GM06990 (cell line): Measurements from ENCODE around the gene NOXRED1.

Experiments
- DNase-seq: peaks from one replicate; pipeline ENCODE4 v3.0.0-alpha.2; 2011; ENCODE audit not compliant: insufficient read length; ENCODE audit errors: extremely low read depth
- H3K27me3 ChIP-seq: replicated peaks from 2 replicates; pipeline ENCODE4 v1.6.0; 2011; ENCODE audit warnings: low read length; ENCODE audit not compliant: control insufficient read depth, insufficient read depth
- H3K36me3 ChIP-seq: 2 replicates; pipeline ENCODE4 v1.5.1; 2011; ENCODE audit warnings: low read length; ENCODE audit not compliant: control insufficient read depth, insufficient read depth
- H3K4me3 ChIP-seq: replicated peaks from 2 replicates; pipeline ENCODE4 v1.5.1; 2011; ENCODE audit warnings: low read depth, mild to moderate bottlenecking, control low read depth, low read length
- CTCF ChIP-seq: IDR thresholded peaks from 2 replicates; pipeline ENCODE4 v1.5.1; 2011; ENCODE audit warnings: low read length, control low read depth, mild to moderate bottlenecking, inconsistent platforms; ENCODE audit not compliant: insufficient read depth, poor library complexity, severe bottlenecking

The NOXRED1 gene

GRCh38 chr14:77376771-77377501 is 46.4 kb downstream of the NOXRED1 start, which contains the start of the genes SAMD15 and TMED8:
Gene SAMD15, plus strand, starts transcription at chr14:77377379. Its CDS starts 40 bp downstream, at chr14:77377419.
Gene TMED8, minus strand, starts transcription at chr14:77377094. Its CDS starts 41 bp downstream, at chr14:77377053.
- Histone ChIP-seq H3K27me3 (no peaks in the 10 kb centered on the region), H3K4me3 (peak within 1 kb of the TSS; percentile 71), H3K36me3 (no peaks in the 10 kb centered on the region)
- peak; percentile 93 for DNase-seq
- TF ChIP-seq CTCF = no peak

- peak overlapping the region; percentile 71 for H3K4me3 ChIP-seq
- DNase-seq = no peak
- TF ChIP-seq CTCF = no peak
- no peaks in the 10 kb centered on the region for H3K27me3 ChIP-seq
- H3K36me3 ChIP-seq = no peaks in the 10 kb centered on the region
Measured at GRCh38 chr14:77375973-77376770, 47.2 kb downstream of the NOXRED1 start.

GRCh38 chr14:77375164-77375950 is 48.0 kb downstream of the NOXRED1 start:
- no peak for TF ChIP-seq CTCF
- peak overlapping the region; percentile 71 for H3K4me3 ChIP-seq
- no peaks in the 10 kb centered on the region for H3K27me3 ChIP-seq
- peak; percentile 20 for DNase-seq
- no peaks in the 10 kb centered on the region for H3K36me3 ChIP-seq

DNA sequence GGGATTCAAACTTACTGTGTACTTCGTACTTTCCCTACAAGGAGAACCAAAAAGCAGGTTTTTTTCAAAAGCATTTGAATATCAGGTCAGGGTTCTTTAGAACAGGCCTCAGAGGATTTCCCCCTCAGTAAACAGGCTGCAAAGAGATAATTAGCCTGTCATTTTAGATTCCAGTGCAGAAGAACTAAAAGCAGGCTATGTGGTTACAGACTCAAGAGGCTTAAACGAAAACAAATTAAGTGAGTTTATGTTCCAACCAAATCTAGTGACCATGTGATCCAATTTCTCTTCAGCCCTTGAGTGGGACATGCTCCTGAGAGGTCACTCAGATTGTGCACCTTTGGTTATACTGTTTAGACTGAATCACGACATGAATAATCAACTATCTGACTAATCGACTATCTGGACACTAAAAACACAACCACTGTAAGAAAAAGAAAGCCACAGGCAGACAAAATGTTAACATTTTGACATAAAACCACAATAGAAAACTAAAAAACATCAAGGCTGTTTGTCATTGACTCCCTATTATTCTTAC is 51.0 kb downstream of the NOXRED1 start:
- peak; percentile 68 for DNase-seq
- Histone ChIP-seq H3K36me3 (no peaks in the 10 kb centered on the region), H3K4me3 (peak overlapping the region; percentile 48), H3K27me3 (no peaks in the 10 kb centered on the region)
- no peak for TF ChIP-seq CTCF

- no peaks in the 10 kb centered on the region for H3K36me3 ChIP-seq
- DNase-seq = no peak
- H3K27me3 ChIP-seq = no peaks in the 10 kb centered on the region
- H3K4me3 ChIP-seq = no peak overlapping the region
- TF ChIP-seq CTCF = no peak
Measured at GRCh38 chr14:77369285-77369684, 54.0 kb downstream of the NOXRED1 start.
